ES-I3 (cell line): ENCODE results near the gene HSH2D.
"Not testable (repeated sequence)": the region's sequence is repeated elsewhere in the genome, so short reads cannot be mapped to it uniquely, and the experiment has no call there.

Experiments
- H3K36me3 ChIP-seq: 2 replicates; pipeline ENCODE4 v1.6.1; 2013; ENCODE audit warnings: mild to moderate bottlenecking, low read length, control low read depth, moderate library complexity; ENCODE audit not compliant: insufficient read depth
- H3K4me1 ChIP-seq: 2 replicates; pipeline ENCODE4 v1.6.1; 2013; ENCODE audit warnings: mild to moderate bottlenecking, control low read depth, low read length; ENCODE audit not compliant: insufficient read depth
- H3K9ac ChIP-seq: 2 replicates; pipeline ENCODE4 v1.6.1; 2013; ENCODE audit warnings: low read depth, mild to moderate bottlenecking, low read length, moderate library complexity
- H3K9me3 ChIP-seq: 2 replicates; pipeline ENCODE4 v1.6.1; 2013; ENCODE audit warnings: mild to moderate bottlenecking, low read length, moderate library complexity; ENCODE audit not compliant: control insufficient read depth, insufficient read depth

The HSH2D gene

GRCh38 chr19:16113727-16114126, 29.8 kb upstream of the HSH2D start:
- Histone ChIP-seq H3K9me3 (no peaks in the 10 kb centered on the region), H3K36me3 (peaks cover 4% of the 10 kb centered on the region), H3K9ac (no peak overlapping the region), H3K4me1 (0 out of 2 replicates have a peak, but pooled peaks cover 3% of the 10 kb centered on the region)

GRCh38 chr19:16115301-16116039, 28.0 kb upstream of the HSH2D start:
- Histone ChIP-seq H3K4me1 (0 out of 2 replicates have a peak, but pooled peaks cover 3% of the 10 kb centered on the region), H3K9ac (no peak overlapping the region), H3K36me3 (peaks cover 7% of the 10 kb centered on the region), H3K9me3 (no peaks in the 10 kb centered on the region)

GRCh38 chr19:16116067-16116466, 27.4 kb upstream of the HSH2D start:
- no peaks in the 10 kb centered on the region for H3K9me3 ChIP-seq
- peaks cover 7% of the 10 kb centered on the region for H3K36me3 ChIP-seq
- H3K4me1 ChIP-seq, result 0 out of 2 replicates have a peak, but pooled peaks cover 3% of the 10 kb centered on the region
- H3K9ac ChIP-seq, result no peak overlapping the region

DNA sequence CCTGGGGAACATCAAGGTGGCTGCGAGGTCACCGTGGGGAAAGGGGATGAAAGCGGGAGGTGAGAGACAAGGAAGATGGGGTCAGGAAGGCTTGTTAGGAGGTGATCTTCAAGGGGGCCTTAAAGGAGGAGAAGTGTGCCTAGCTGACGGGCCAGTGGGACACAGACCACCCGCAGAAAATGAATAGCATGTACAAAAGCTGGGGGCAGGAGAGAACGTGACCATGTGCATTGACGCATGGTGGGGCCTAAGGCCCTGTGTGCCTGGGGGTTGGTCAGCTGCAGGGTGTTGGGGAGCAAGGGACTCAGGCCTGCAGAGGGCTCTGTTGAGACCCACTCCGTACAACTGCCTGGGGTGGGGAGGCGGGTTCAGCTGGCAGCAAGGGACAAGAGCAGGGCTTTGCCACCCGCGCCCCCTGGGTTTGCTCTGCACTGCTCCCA, 25.9 kb upstream of the HSH2D start:
- H3K9ac ChIP-seq, result no peak overlapping the region
- H3K9me3 ChIP-seq, result no peaks in the 10 kb centered on the region
- no peaks in the 10 kb centered on the region for H3K4me1 ChIP-seq
- peaks cover 15% of the 10 kb centered on the region for H3K36me3 ChIP-seq

- Histone ChIP-seq H3K36me3 (peaks cover 21% of the 10 kb centered on the region), H3K4me1 (no peaks in the 10 kb centered on the region), H3K9me3 (no peaks in the 10 kb centered on the region), H3K9ac (no peak overlapping the region)
These were observed 24.9 kb upstream of the HSH2D start for GRCh38 chr19:16118489-16119033.

- H3K9me3 ChIP-seq, H3K4me1 ChIP-seq, H3K9ac ChIP-seq: not testable (repeated sequence)
- peaks cover 24% of the 10 kb centered on the region for H3K36me3 ChIP-seq
These were observed 24.2 kb upstream of the HSH2D start for GRCh38 chr19:16119075-16119857.

GRCh38 chr19:16121141-16121540, 22.3 kb upstream of the HSH2D start:
- H3K36me3 ChIP-seq, result peaks cover 32% of the 10 kb centered on the region
- H3K9ac ChIP-seq, result no peak overlapping the region
- H3K4me1 ChIP-seq, result no peaks in the 10 kb centered on the region
- no peaks in the 10 kb centered on the region for H3K9me3 ChIP-seq

GRCh38 chr19:16121967-16122366, 21.5 kb upstream of the HSH2D start:
- H3K9me3 ChIP-seq, result no peaks in the 10 kb centered on the region
- peaks cover 33% of the 10 kb centered on the region for H3K36me3 ChIP-seq
- no peaks in the 10 kb centered on the region for H3K4me1 ChIP-seq
- H3K9ac ChIP-seq, result no peak overlapping the region

DNA sequence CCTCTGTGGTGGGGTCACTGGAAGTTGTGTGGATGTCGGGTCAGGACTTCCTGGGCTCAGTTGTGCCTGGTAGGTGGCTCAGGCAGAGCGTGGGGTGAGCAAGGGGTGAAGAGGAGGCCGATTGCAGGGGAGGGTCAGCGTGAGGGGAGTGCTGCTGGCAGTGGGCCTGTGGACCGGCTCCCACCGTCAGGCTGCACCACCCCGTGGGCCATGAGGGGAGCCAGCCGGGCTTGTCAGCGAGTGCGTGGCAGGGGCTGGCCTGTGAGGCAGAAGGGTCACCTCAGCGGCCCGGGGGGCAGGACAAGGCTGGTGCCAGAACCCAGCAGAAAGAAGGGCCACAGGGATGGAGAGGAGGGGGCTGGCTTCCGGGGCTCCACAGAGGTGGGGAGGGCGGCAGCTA, 18.5 kb upstream of the HSH2D start:
- Histone ChIP-seq H3K4me1 (no peaks in the 10 kb centered on the region), H3K36me3 (peaks cover 33% of the 10 kb centered on the region), H3K9ac (no peak overlapping the region), H3K9me3 (no peaks in the 10 kb centered on the region)

DNA sequence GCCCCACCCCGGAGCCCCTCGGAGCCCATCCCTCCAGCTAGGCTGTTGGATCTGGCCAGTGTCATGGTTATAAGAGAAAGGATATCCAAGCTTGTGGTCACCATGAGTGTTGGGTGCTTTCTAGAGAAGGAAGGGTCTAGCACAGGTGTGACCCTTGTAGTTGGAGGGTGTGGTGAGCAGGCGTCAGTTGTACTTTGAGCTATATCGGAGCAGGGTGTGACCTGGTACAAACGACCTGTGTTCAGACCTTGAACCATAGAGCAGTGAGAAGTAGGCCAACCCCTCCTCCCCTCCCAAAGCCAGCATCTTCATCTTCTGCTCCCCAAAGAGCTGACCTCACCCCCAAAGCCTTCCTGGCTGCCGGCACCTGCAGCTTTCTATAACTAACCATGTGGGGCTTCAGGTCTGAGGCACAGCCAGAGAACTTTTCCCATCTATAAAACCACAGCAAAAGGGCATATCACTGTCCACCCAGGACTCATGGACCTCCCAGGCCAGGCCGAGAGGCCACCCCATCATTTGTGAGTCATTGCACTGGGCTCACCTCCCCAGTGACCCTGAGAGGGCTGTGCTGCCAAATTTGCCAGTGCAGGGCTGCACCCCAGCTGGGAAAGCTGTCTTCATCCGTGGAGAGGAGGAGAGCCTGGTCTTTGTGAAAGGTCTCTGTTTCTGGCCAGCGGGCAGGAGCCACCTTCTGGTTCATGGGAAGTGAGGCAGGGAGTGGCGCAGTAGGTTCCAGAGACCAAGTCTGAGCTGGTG, 17.6 kb upstream of the HSH2D start:
- no peaks in the 10 kb centered on the region for H3K4me1 ChIP-seq
- peaks cover 37% of the 10 kb centered on the region for H3K36me3 ChIP-seq
- H3K9me3 ChIP-seq, result no peaks in the 10 kb centered on the region
- no peak overlapping the region for H3K9ac ChIP-seq

GRCh38 chr19:16127080-16127479, 16.4 kb upstream of the HSH2D start:
- Histone ChIP-seq H3K9me3 (no peaks in the 10 kb centered on the region), H3K9ac (no peak overlapping the region), H3K4me1 (no peaks in the 10 kb centered on the region), H3K36me3 (peaks cover 32% of the 10 kb centered on the region)

DNA sequence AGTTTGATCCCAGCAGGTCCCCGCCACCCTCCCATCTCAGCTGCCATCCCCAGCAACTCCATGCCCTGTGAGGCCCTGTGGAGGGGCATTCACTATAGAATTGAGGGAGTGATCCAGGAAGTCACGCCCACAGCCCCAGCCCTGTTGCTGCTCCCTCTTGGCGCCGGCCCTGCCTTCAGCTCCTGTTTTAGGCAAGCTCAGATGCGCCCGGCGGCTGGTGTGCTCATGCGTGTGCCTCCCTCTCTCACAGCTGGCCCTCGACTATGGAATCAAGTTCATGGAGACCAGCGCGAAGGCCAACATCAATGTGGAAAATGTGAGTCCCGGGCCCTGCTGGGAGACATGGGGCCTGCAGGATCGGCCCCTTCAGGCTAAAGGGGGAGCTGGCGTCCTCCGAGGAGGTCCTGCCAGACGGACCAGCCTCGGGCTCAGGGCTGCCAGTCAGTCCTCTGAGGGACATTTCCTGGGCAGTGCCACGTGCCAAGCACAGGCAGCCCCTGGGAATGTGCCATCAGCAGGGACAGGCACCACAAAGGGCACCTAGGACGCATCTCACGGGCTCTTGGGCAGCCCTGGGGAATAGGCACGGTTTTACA, 15.6 kb upstream of the HSH2D start:
- H3K9me3 ChIP-seq, result no peaks in the 10 kb centered on the region
- peaks cover 26% of the 10 kb centered on the region for H3K36me3 ChIP-seq
- H3K9ac ChIP-seq, result no peak overlapping the region
- H3K4me1 ChIP-seq, result no peaks in the 10 kb centered on the region

DNA sequence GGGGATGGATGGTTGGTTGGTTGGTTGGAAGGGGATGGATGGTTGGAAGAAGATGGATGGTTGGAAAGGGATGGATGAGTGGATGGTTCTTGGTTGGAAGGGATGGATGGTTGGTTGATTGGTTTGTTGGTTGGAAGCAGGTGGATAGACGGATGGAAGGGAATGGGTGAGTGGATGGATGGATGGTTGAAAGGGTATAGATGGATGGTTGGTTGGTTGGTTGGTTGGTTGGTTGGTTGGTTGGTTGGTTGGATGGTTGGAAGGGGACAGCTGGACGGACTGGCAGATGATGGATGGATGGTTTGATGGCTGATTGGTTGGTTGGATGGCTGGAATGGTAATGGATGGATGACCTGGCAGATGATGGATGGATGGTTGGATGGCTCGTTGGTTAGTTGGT, 11.8 kb upstream of the HSH2D start:
- peaks cover 18% of the 10 kb centered on the region for H3K36me3 ChIP-seq
- H3K4me1 ChIP-seq, result peaks cover 4% of the 10 kb centered on the region; the same call in 1 of the 2 replicates
- H3K9me3 ChIP-seq, result no peaks in the 10 kb centered on the region
- H3K9ac ChIP-seq, result no peak overlapping the region

GRCh38 chr19:16133818-16134217, 9.7 kb upstream of the HSH2D start:
- Histone ChIP-seq H3K9ac (no peak overlapping the region), H3K36me3 (peaks cover 12% of the 10 kb centered on the region), H3K4me1 (peaks cover 8% of the 10 kb centered on the region), H3K9me3 (no peaks in the 10 kb centered on the region)
